CD4-positive, alpha-beta T cell treated with Interleukin-4 for 1 hour (primary cell): Measurements from ENCODE around the gene KIFC3.
A peak's percentile ranks its signal among the peaks of the same experiment; 100 is the strongest.
"Not testable (repeated sequence)": the region's sequence is repeated elsewhere in the genome, so short reads cannot be mapped to it uniquely, and the experiment has no call there.

Experiments
- DNase-seq, 2 donors: peaks; one replicate each; pipeline ENCODE4 v3.0.0-alpha.2; 2020 to 2022

Gene KIFC3

GRCh38 chr16:57720142-57720575, 82.1 kb downstream of the KIFC3 start:
- DNase-seq: peak; percentile 46 to 64

GRCh38 chr16:57714047-57714446, 88.2 kb downstream of the KIFC3 start:
- no peak for DNase-seq

DNA sequence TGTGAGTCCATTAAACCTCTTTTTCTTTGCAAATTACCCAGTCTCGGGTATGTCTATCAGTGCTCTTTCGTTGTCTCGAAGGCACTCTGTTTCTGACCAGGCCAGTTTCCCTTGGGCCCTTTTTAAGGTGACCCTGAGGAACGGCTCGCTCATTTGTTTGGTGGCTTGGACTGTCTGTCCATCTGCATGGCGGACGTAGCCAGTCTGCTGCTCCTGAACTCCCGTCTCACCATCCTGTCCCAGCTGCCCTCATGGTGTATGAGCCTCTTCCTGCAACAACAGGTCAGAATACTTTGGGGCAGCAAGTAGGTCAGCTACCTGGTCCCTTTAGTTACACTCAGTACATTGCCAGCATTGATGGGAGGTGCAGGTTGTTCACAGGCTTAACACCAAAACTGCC, 88.7 kb downstream of the KIFC3 start:
- no peak for DNase-seq

- not testable (repeated sequence) for DNase-seq
These were observed 89.7 kb downstream of the KIFC3 start for GRCh38 chr16:57712569-57712968.

DNA sequence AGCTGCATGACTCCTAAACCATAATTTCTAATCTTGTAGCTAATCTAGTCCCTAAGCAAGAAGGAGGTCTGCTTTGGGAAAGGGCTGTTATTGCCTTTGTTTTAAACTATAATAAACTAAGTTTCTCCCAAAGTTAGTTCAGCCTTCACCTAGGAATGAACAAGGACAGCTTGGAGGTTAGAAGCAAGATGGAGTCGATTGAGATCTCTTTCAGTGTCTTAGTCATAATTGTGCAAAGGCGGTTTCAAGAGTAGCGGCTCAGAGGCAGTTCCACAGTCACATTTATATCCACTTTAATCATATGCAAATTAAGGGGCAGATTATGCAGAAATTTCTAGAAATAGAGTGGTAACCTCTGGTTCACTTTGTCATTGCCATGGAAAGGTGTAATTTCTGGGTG, 90.3 kb downstream of the KIFC3 start:
- no peak for DNase-seq

DNA sequence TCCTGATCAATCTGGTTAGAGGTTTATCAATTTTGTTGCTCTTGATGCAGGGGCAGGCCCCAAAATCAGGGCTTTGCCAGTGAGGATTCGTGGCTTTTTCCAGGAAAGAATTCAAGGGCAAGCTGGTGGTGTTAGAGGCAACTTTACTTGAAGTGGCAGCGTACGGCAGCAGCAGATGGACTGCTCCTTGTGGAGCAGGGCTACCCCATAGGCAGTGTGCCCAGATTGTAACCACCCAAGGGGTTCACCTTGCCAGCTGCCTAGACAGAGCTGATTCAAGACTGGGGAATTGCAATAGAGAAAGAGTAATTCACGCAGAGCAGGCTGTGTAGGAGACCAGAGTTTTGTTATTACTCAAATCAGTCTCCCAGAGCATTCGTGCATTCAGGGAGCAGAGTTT, 90.9 kb downstream of the KIFC3 start:
- no peak for DNase-seq

- no peak for DNase-seq
These were observed 92.6 kb downstream of the KIFC3 start for GRCh38 chr16:57709663-57710062.
